ENCODE data around the gene CYP39A1.

DNA sequence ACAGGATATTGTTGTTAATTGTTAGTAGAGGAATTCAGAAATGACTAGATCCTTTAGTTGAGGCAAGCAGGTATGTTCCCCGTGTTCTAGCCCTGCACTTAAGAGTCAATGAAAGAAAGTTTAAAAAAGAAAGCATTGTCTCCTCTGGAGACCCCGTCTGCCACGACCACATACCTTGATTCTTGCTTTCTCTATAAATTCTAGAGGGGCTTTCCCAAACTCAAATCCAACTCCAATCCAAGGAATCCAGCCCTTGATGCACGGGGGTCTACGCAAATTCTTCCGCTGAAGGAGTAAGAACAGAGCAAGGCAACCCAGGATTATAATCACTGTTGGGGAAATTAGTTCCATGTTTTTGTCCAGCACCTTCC is 401 bp downstream of the CYP39A1 start:
- TF ChIP-seq POLR2A (IDR thresholded peaks at IDR 0.05) = no peak
- TF ChIP-seq, protein P1, sequence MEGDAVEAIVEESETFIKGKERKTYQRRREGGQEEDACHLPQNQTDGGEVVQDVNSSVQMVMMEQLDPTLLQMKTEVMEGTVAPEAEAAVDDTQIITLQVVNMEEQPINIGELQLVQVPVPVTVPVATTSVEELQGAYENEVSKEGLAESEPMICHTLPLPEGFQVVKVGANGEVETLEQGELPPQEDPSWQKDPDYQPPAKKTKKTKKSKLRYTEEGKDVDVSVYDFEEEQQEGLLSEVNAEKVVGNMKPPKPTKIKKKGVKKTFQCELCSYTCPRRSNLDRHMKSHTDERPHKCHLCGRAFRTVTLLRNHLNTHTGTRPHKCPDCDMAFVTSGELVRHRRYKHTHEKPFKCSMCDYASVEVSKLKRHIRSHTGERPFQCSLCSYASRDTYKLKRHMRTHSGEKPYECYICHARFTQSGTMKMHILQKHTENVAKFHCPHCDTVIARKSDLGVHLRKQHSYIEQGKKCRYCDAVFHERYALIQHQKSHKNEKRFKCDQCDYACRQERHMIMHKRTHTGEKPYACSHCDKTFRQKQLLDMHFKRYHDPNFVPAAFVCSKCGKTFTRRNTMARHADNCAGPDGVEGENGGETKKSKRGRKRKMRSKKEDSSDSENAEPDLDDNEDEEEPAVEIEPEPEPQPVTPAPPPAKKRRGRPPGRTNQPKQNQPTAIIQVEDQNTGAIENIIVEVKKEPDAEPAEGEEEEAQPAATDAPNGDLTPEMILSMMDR (IDR thresholded peaks at IDR 0.05) = no peak
